K562 (cell line): Measurements from ENCODE around the gene SON. TPM values are rescaled to one million over a fixed set of nuclear protein-coding genes. Genes with fewer than 3 reads are reported as not detected.

Experiments used
- BMI1 ChIP-seq: fragments of 150-350 bp; IDR thresholded peaks from 2 replicates; pipeline ENCODE4 v1.6.1; 2014; ENCODE audit warnings: low read length
- ZNF253 ChIP-seq: fragments of 250-450 bp; sonication (Bioruptor Pico); conservative IDR thresholded peaks from 2 replicates; pipeline ENCODE4 v1.6.1; 2021; ENCODE audit warnings: mild to moderate bottlenecking
- polyA plus RNA-seq, 8 experiments: library from polyadenylated mRNA; depleted of rRNA in 4 of 8; stranded (reverse) in 5 of 8; unstranded in 3 of 8; fragments of >200 nt; fragmentation: Nextera tagmentation in 2 of 8; fragmentation: Illumina TruSeq in 1 of 8; extraction: Ambion mirVana in 2 of 8; extraction: Trizol in 1 of 8; gene quantifications; 2 replicates each; pipeline versions ENCODE4 v1.2.1 to v1.2.3, GENCODE V29; 2011 to 2014; ENCODE audit warnings: inconsistent platforms in 1 of 8, missing spikeins in 1 of 8
- total RNA-seq, 7 experiments: library from RNA; depleted of rRNA in 6 of 7; stranded (reverse); fragments of >200 nt in 6 of 7; fragmentation: Illumina TruSeq in 2 of 7; extraction: Trizol in 2 of 7; gene quantifications; 2 replicates each; pipeline versions ENCODE4 v1.2.1 to v1.2.3, GENCODE V29; 2011 to 2021; ENCODE audit warnings: low replicate concordance in 1 of 7
- TF ChIP-seq, protein P1 (sequence below), 2 experiments: fragments of 450-650 bp; formaldehyde crosslinking in 1 of 2; IDR thresholded peaks; 2 replicates each; pipeline versions ENCODE4 v1.4.0 to v1.6.1; 2014 to 2020; ENCODE audit warnings: mild to moderate bottlenecking in 2 of 2, borderline replicate concordance in 1 of 2, low read depth in 1 of 2
- TF ChIP-seq, protein P2 (sequence below): fragments of 250-450 bp; sonication (Bioruptor Pico); IDR thresholded peaks from 2 replicates; pipeline ENCODE4 v1.4.0; 2020

Gene SON
- total and polyA plus RNA-seq, 9 of the 15 experiments (the other 6 are each of a cell fraction or from before 2014, with no cell fraction given): 105 to 742 (median 187) TPM

DNA sequence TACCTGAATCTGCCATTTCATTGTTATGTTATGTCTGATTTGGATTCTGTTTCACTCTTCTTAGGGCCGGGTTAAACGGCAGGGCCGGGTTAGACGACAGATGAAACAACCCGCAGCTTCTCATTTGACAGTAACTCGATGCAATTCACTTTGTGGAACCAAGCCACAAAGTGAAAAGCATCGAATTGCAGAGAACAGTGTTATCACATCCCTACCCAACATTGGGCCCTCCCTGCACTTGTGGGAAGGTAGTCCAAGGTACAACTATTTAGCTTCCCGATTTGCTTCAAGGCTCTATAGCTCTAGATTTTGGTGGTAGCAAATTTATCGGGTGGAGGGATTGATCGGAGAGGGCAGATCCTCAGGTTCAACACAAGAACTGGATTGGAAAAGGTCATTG, 17.0 kb downstream of the SON start (continued):
- TF ChIP-seq, protein P1, sequence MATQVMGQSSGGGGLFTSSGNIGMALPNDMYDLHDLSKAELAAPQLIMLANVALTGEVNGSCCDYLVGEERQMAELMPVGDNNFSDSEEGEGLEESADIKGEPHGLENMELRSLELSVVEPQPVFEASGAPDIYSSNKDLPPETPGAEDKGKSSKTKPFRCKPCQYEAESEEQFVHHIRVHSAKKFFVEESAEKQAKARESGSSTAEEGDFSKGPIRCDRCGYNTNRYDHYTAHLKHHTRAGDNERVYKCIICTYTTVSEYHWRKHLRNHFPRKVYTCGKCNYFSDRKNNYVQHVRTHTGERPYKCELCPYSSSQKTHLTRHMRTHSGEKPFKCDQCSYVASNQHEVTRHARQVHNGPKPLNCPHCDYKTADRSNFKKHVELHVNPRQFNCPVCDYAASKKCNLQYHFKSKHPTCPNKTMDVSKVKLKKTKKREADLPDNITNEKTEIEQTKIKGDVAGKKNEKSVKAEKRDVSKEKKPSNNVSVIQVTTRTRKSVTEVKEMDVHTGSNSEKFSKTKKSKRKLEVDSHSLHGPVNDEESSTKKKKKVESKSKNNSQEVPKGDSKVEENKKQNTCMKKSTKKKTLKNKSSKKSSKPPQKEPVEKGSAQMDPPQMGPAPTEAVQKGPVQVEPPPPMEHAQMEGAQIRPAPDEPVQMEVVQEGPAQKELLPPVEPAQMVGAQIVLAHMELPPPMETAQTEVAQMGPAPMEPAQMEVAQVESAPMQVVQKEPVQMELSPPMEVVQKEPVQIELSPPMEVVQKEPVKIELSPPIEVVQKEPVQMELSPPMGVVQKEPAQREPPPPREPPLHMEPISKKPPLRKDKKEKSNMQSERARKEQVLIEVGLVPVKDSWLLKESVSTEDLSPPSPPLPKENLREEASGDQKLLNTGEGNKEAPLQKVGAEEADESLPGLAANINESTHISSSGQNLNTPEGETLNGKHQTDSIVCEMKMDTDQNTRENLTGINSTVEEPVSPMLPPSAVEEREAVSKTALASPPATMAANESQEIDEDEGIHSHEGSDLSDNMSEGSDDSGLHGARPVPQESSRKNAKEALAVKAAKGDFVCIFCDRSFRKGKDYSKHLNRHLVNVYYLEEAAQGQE (IDR thresholded peaks at IDR 0.05; ENCODE audit: borderline replicate concordance): no peak
- TF ChIP-seq, protein P1 (CRISPR knock-in tag; IDR thresholded peaks at IDR 0.05; ENCODE audit: low read depth): no peak
- TF ChIP-seq ZNF253 (CRISPR knock-in tag) (no peak), BMI1 (no peak)
- TF ChIP-seq, protein P2, sequence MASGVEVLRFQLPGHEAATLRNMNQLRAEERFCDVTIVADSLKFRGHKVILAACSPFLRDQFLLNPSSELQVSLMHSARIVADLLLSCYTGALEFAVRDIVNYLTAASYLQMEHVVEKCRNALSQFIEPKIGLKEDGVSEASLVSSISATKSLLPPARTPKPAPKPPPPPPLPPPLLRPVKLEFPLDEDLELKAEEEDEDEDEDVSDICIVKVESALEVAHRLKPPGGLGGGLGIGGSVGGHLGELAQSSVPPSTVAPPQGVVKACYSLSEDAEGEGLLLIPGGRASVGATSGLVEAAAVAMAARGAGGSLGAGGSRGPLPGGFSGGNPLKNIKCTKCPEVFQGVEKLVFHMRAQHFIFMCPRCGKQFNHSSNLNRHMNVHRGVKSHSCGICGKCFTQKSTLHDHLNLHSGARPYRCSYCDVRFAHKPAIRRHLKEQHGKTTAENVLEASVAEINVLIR (CRISPR knock-in tag): no peak
